ENCODE data around the gene TSHR.
A peak's percentile ranks its signal among the peaks of the same experiment; 100 is the strongest.
"Not testable (repeated sequence)": the region's sequence is repeated elsewhere in the genome, so short reads cannot be mapped to it uniquely, and the experiment has no call there.

Gene TSHR

DNA sequence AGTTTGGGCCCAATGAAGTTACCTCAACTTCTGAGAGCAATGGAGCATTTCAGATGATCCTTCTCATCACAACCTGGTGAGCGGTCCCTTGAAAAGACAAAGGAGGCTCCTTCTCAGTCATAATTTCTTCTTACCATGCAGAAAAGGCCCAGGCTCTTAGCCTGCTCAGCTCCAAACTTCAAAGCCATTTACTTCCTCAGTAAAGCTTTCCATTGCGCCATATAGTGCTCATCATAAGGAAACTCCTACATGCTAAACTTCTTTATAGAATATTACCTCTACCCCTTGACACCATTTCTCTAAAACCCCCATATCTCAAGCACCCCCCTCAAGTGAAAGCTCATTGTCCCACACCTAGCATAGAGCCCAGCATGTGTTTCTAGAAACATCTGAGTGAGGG, 138.2 kb downstream of the TSHR start:
- FAIRE-seq (no peak), DNase-seq (ENCODE audit: insufficient read length) (no peak)
- no peak for TF ChIP-seq POLR2AphosphoS5 (IDR thresholded peaks at IDR 0.05; ENCODE audit: low read depth, low read length)
- TF ChIP-seq POLR2A (IDR thresholded peaks at IDR 0.05; ENCODE audit: low read depth, low read length), result no peak
- TF ChIP-seq TAF1 (IDR thresholded peaks at IDR 0.05; ENCODE audit: borderline replicate concordance, low read depth, low read length), result no peak

DNA sequence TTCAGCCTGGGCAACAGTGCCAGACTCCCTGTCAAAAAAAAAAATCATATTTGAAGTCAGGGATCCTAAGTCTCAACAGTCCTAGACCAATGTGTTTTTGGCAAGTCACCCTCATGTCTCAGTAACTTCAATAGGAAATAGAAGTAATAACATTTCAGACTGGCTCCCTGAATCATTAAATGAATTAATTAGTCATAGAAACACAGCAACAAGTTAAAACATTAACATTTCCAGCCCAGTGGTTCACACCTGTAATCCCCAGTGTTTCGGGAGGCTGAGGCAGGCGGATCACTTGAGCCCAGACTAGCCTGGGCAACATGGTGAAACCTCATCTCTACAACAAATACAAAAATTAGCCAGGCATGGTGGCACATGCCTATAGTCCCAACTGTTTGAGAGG, 140.1 kb downstream of the TSHR start:
- FAIRE-seq, result no peak
- DNase-seq (ENCODE audit: insufficient read length), result no peak
- TF ChIP-seq POLR2AphosphoS5 (IDR thresholded peaks at IDR 0.05; ENCODE audit: low read depth, low read length) (no peak), TAF1 (IDR thresholded peaks at IDR 0.05; ENCODE audit: borderline replicate concordance, low read depth, low read length) (no peak), POLR2A (IDR thresholded peaks at IDR 0.05; ENCODE audit: low read depth, low read length) (no peak)

DNA sequence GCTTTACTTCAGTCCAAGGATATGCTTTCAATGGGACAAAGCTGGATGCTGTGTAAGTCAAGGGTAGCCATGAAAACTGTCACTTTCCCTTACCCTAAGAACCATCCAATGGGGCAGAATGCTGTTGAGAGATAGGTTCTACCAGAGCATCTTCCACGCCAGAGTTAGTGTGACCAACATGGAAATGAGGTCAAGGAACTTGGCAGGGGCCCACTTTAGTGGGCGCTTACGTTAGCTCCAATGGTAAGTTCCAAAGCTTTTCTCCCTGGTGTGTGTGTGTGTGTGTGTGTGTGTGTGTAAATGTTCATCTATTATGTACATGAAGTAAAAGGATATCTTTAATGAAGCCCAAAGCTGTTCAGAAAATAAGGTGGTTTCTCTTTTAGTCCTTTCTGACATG, 141.2 kb downstream of the TSHR start:
- DNase-seq (ENCODE audit: insufficient read length), result no peak
- FAIRE-seq, result no peak
- no peak for TF ChIP-seq POLR2AphosphoS5 (IDR thresholded peaks at IDR 0.05; ENCODE audit: low read depth, low read length)
- TF ChIP-seq POLR2A (IDR thresholded peaks at IDR 0.05; ENCODE audit: low read depth, low read length), result no peak
- no peak for TF ChIP-seq TAF1 (IDR thresholded peaks at IDR 0.05; ENCODE audit: borderline replicate concordance, low read depth, low read length)

DNA sequence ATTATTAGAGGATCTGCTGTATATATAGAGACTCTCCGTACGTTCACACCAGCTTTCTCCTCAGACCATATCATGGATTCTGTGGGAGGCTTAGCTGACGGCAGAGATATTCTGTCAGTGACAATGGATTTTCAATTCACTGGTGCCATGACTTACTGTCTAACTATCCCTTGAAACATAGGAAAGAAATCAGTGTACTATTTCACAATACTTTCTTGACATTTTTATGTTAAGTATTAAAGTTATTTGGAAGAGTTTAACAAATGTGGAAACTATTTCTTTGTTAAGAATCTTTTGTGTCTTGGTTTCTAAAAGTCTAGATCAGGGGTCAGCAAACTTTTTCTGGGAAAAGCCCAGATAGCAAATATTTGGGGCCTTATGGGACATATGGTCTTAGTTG, 146.8 kb downstream of the TSHR start:
- no peak for DNase-seq (ENCODE audit: insufficient read length)
- TF ChIP-seq POLR2A (IDR thresholded peaks at IDR 0.05; ENCODE audit: low read depth, low read length) (no peak), TAF1 (IDR thresholded peaks at IDR 0.05; ENCODE audit: borderline replicate concordance, low read depth, low read length) (no peak), POLR2AphosphoS5 (IDR thresholded peaks at IDR 0.05; ENCODE audit: low read depth, low read length) (no peak)
- no peak for FAIRE-seq

DNA sequence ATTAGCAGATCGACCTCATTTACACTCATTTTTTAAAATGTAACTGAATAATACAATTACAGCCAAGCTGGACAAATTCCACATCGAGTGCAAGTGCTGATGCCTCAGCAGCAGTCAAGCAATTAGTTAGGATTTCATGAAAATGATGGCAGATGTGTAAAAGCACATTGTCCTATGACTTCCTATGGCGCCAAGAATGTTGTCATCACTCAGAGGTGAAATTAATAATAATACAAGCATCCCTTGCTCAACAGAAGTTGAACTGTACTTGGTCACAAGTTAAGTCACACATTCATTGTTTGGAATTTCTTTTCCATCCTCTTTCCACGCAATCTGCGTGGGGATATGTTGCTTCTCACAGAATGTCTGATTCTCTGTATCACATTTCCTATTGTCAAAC, 148.0 kb downstream of the TSHR start:
- FAIRE-seq (no peak), DNase-seq (ENCODE audit: insufficient read length) (no peak)
- no peak for TF ChIP-seq POLR2A (IDR thresholded peaks at IDR 0.05; ENCODE audit: low read depth, low read length)
- no peak for TF ChIP-seq TAF1 (IDR thresholded peaks at IDR 0.05; ENCODE audit: borderline replicate concordance, low read depth, low read length)
- no peak for TF ChIP-seq POLR2AphosphoS5 (IDR thresholded peaks at IDR 0.05; ENCODE audit: low read depth, low read length)

DNA sequence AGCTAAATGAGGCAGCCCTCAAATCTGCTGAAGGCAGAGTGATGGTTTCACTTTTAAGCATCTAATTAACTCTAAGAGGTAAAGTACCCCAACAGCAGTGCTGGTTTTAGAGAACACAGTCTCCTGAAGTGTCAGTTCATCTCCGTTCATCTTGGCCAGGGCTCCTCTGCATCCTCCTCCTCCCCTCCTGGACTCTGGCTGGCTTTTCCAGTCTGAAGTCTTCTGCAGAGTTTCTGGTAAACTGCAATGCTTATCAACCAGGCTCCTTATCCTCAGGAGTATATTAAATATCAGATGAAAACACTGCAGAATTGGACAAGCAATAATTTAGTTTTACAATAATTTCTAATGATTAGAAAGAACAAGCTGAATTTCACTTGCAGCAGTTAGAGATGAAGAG, 150.0 kb downstream of the TSHR start:
- TF ChIP-seq POLR2AphosphoS5 (IDR thresholded peaks at IDR 0.05; ENCODE audit: low read depth, low read length) (no peak), POLR2A (IDR thresholded peaks at IDR 0.05; ENCODE audit: low read depth, low read length) (no peak), TAF1 (IDR thresholded peaks at IDR 0.05; ENCODE audit: borderline replicate concordance, low read depth, low read length) (no peak)
- FAIRE-seq (no peak), DNase-seq (ENCODE audit: insufficient read length) (no peak)

DNA sequence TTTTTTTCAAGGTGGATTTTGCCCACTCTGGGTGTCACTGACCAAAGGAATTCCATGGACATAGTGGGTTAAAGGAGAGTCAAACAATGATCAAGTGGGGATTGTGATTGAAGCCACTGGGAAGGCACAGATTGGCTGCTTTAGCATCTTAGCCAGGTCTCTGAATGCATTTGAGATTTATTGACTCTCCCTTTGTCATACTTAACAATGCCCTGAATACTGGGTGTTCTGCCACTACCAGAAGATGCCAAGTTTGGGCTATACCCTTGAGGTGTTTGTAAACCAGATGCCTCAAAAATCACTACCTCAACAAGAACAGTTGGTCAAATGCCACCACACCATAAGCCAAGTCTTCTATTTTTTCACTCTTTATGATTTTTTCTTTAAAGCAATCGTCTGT, 150.5 kb downstream of the TSHR start:
- no peak for FAIRE-seq
- TF ChIP-seq POLR2A (IDR thresholded peaks at IDR 0.05; ENCODE audit: low read depth, low read length) (no peak), POLR2AphosphoS5 (IDR thresholded peaks at IDR 0.05; ENCODE audit: low read depth, low read length) (no peak), TAF1 (IDR thresholded peaks at IDR 0.05; ENCODE audit: borderline replicate concordance, low read depth, low read length) (no peak)
- DNase-seq (ENCODE audit: insufficient read length), result no peak

DNA sequence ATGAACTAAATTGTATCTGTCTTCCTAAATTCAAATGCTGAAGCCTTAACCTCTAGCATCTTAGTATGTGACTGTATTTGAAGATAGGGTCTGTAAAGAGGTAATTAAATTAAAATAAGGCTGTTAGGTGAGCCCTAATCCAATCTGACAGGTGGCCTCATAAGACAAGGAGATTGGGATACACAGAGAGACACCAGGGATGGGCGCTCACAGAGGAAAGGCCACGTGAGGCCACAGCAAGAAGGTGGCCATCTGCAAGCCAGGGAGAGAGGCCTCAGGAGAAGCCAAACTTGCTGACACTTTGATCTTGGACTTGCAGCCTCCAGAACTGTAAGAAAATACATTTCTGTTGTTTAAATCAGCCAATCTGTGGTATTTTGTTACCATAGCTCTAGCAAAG, 154.8 kb downstream of the TSHR start:
- FAIRE-seq (no peak), DNase-seq (ENCODE audit: insufficient read length) (no peak)
- TF ChIP-seq TAF1 (IDR thresholded peaks at IDR 0.05; ENCODE audit: borderline replicate concordance, low read depth, low read length), result no peak
- TF ChIP-seq POLR2AphosphoS5 (IDR thresholded peaks at IDR 0.05; ENCODE audit: low read depth, low read length), result no peak
- TF ChIP-seq POLR2A (IDR thresholded peaks at IDR 0.05; ENCODE audit: low read depth, low read length), result no peak

DNA sequence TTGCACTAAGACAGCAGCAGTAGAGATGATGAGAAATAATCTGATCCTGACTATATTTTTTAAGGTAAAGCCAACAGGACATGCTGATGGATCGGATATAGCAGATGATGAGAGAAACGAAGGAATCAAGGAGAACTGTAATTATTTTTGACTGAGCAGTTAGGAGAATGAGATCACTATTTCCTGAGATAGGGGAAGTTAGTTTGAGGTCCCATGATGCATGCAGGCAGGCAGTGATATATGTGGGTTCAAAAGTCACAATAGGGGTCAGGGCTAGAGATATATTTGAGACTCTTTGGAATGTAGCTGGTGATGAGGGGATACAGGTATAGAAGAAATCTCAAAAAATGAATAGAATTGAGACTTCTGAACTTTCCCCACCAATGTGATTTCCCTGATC, 157.8 kb downstream of the TSHR start:
- DNase-seq (ENCODE audit: insufficient read length) (no peak), FAIRE-seq (no peak)
- no peak for TF ChIP-seq POLR2AphosphoS5 (IDR thresholded peaks at IDR 0.05; ENCODE audit: low read depth, low read length)
- no peak for TF ChIP-seq POLR2A (IDR thresholded peaks at IDR 0.05; ENCODE audit: low read depth, low read length)
- TF ChIP-seq TAF1 (IDR thresholded peaks at IDR 0.05; ENCODE audit: borderline replicate concordance, low read depth, low read length), result no peak

DNA sequence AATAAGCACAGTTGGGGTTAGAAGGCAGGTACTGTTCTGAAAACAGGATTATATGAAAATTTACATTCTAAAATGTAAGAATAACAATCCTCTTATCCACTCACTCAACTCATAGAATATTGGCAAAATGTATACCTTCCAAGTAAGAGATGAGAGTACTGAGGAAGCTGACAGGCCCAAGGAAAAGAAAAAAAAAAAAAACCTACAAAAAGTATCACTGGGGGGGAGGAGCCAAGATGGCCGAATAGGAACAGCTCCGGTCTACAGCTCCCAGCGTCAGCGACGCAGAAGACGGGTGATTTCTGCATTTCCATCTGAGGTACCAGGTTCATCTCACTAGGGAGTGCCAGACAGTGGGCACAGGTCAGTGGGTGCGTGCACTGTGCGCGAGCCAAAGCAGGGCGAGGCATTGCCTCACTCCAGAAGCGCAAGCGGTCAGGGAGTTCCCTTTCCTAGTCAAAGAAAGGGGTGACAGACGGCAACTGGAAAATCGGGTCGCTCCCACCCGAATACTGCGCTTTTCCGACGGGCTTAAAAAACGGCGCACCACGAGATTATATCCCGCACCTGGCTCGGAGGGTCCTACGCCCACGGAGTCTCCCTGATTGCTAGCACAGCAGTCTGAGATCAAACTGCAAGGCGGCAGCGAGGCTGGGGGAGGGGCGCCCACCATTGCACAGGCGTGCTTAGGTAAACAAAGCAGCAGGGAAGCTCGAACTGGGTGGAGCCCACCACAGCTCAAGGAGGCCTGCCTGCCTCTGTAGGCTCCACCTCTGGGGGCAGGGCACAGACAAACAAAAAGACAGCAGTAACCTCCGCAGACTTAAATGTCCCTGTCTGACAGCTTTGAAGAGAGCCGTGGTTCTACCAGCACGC, 158.8 kb downstream of the TSHR start:
- not testable (repeated sequence) for FAIRE-seq; DNase-seq (ENCODE audit: insufficient read length)

DNA sequence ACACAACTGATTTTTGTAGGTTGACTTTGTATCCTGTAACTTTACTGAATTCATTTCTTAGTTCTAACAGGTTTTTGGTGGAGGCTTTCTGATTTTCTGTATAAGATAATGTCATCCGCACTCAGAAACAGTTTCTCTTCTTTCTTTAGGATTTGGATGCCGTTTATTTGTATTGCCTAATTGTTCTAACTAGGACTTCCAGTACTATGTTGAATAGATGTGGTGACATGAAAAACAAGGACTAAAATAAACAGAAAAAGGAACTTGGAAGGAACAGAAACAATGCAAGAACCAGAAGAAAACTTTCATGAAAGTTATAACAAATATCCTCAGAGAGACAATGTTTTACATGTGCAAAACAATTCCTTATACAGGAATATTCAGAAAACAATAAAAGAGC, 165.1 kb downstream of the TSHR start:
- TF ChIP-seq POLR2A (IDR thresholded peaks at IDR 0.05; ENCODE audit: low read depth, low read length) (no peak), TAF1 (IDR thresholded peaks at IDR 0.05; ENCODE audit: borderline replicate concordance, low read depth, low read length) (no peak), POLR2AphosphoS5 (IDR thresholded peaks at IDR 0.05; ENCODE audit: low read depth, low read length) (no peak)
- DNase-seq (ENCODE audit: insufficient read length) (no peak), FAIRE-seq (no peak)

DNA sequence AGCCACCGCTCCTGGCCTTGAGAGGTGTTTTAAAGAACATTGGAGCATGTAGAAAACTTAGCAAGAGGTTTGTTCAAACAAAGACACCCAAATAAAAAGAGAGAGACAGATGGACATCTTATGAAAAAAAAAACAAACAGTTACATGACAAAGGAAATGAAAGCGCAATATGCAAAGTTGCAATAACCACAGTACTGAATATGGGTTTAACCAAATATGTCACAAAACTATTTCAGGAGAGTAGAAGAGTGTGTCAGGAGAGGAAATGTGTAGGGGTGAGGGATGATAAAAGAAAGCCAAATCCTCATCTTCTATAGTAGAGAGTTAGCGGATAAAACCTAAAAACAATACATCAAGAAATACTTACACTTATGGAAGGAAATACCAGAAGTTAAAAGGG, 166.9 kb downstream of the TSHR start:
- peak; percentile 14 for FAIRE-seq
- no peak for DNase-seq (ENCODE audit: insufficient read length)
- TF ChIP-seq TAF1 (IDR thresholded peaks at IDR 0.05; ENCODE audit: borderline replicate concordance, low read depth, low read length) (no peak), POLR2AphosphoS5 (IDR thresholded peaks at IDR 0.05; ENCODE audit: low read depth, low read length) (no peak), POLR2A (IDR thresholded peaks at IDR 0.05; ENCODE audit: low read depth, low read length) (no peak)
